T-cell (primary cell): ENCODE results near the gene NOS1. TPM values are rescaled to one million over a fixed set of nuclear protein-coding genes. Genes with fewer than 3 reads are reported as not detected.

Source experiments
- ATAC-seq, 4 experiments: fragments of 200-7000 bp in 3 of 4; fragments of 150-1000 bp in 1 of 4; cut with Tn5 transposase; replicated peaks in 1 of 4; 1 replicate in 3 of 4; 2 replicates in 1 of 4; pipeline ENCODE4 v1.10.0; 2021; ENCODE audit warnings: moderate library complexity in 3 of 4, mild to moderate bottlenecking in 2 of 4, moderate number of reproducible peaks in 1 of 4
- CTCF ChIA-PET, 2 donors: fragments of 300-600 bp; sonication (Branson Sonifier 250); formaldehyde crosslinking; loops; one replicate each; lab custom pipeline; 2022; ENCODE audit warnings: antibody characterized with exemption in 2 of 2; lab: Charles Lee
- POLR2A ChIA-PET, 2 donors: fragments of 300-600 bp; sonication (Branson Sonifier 250); formaldehyde crosslinking; loops; one replicate each; lab custom pipeline; 2022; ENCODE audit warnings: antibody characterized with exemption in 2 of 2; lab: Charles Lee
- DNase-seq, 35 experiments: peaks; one replicate each; pipeline versions ENCODE4 v3.0.0 to v3.0.0-alpha.2; 2013 to 2023
- H3K27ac ChIP-seq: one replicate; pipeline ENCODE4 v1.5.1; 2013; ENCODE audit warnings: low read length
- H3K27me3 ChIP-seq, 2 experiments: replicated peaks in 1 of 2; 1 replicate in 1 of 2; 2 replicates in 1 of 2; pipeline versions ENCODE4 v1.6.1 to v1.7.0; 2013; ENCODE audit warnings: low read length in 1 of 2, mixed read lengths in 1 of 2; ENCODE audit not compliant: control insufficient read depth in 2 of 2, insufficient read depth in 2 of 2; ENCODE audit errors: extremely low read depth in 1 of 2
- H3K36me3 ChIP-seq, 2 donors: 1 replicate in 1 of 2; 2 replicates in 1 of 2; pipeline versions ENCODE4 v1.6.1 to v1.7.0; 2013; ENCODE audit warnings: low read length in 1 of 2; ENCODE audit not compliant: control insufficient read depth in 2 of 2, insufficient read depth in 1 of 2; ENCODE audit errors: extremely low read depth in 1 of 2
- H3K4me1 ChIP-seq, 2 experiments: 1 replicate in 1 of 2; 2 replicates in 1 of 2; pipeline versions ENCODE4 v1.6.1 to v1.7.0; 2013; ENCODE audit warnings: low read length in 2 of 2, mixed read lengths in 1 of 2; ENCODE audit not compliant: insufficient read depth in 2 of 2, control insufficient read depth in 1 of 2; ENCODE audit errors: extremely low read depth in 1 of 2
- H3K4me3 ChIP-seq, 2 donors: 1 replicate in 1 of 2; 2 replicates in 1 of 2; pipeline versions ENCODE4 v1.5.1 to v1.7.0; 2013; ENCODE audit warnings: mild to moderate bottlenecking in 2 of 2, low read length in 1 of 2, moderate library complexity in 1 of 2; ENCODE audit not compliant: control insufficient read depth in 1 of 2; ENCODE audit errors: extremely low read depth in 1 of 2
- H3K9me3 ChIP-seq: 2 replicates; pipeline ENCODE4 v1.7.0; 2013
- H3K27ac Mint-ChIP-seq, 2 donors: one replicate each; pipeline ENCODE4 v1.8.0; 2020 to 2021; ENCODE audit warnings: mild to moderate bottlenecking in 2 of 2, mixed read lengths in 2 of 2
- H3K27me3 Mint-ChIP-seq, 2 donors: one replicate each; pipeline ENCODE4 v1.8.0; 2021 to 2022; ENCODE audit warnings: mixed read lengths in 2 of 2
- H3K36me3 Mint-ChIP-seq: one replicate; pipeline ENCODE4 v1.8.0; 2021; ENCODE audit warnings: mixed read lengths
- H3K4me1 Mint-ChIP-seq, 3 donors: one replicate each; pipeline ENCODE4 v1.8.0; 2020 to 2022; ENCODE audit warnings: mixed read lengths in 3 of 3, mild to moderate bottlenecking in 1 of 3
- H3K4me3 Mint-ChIP-seq, 3 donors: one replicate each; pipeline ENCODE4 v1.8.0; 2020 to 2022; ENCODE audit warnings: mild to moderate bottlenecking in 3 of 3, mixed read lengths in 3 of 3, moderate library complexity in 3 of 3
- H3K9me3 Mint-ChIP-seq, 3 donors: one replicate each; pipeline ENCODE4 v1.8.0; 2020 to 2022; ENCODE audit warnings: mixed read lengths in 3 of 3
- WGBS: methylation state at CpG from one replicate; pipeline ENCODE4 v1.1.5; 2013; ENCODE audit warnings: missing lambda C conversion rate; ENCODE audit not compliant: insufficient coverage; 5-methylcytosine and 5-hydroxymethylcytosine counted together
- total RNA-seq, 35 experiments: library from RNA in 6 of 35; stranded (reverse) in 6 of 35; fragments of 120-200 nt in 1 of 35; gene quantifications; one replicate each; pipeline versions ENCODE4 v1.2.1 to v1.2.4 and lab custom pipeline; 2013 to 2026

NOS1 gene
- total RNA-seq, 5 donors from 2014 or later (not counting 1 experiment from before 2014, with no cell fraction given), result 0.03 TPM; not detected in 4

GRCh38 chr12:117212563-117213190 lies 148.7 kb downstream of the NOS1 start:
- POLR2A ChIA-PET, result no interaction called here
- Histone ChIP-seq H3K27ac (no peak overlapping the region), H3K4me3 (no peak overlapping the region), H3K9me3 (no peaks in the 10 kb centered on the region), H3K4me1 (no peaks in the 10 kb centered on the region), H3K27me3 (peaks cover 0 to 36% of the 10 kb centered on the region in 2 experiments), H3K36me3 (no peaks in the 10 kb centered on the region)
- H3K4me1 Mint-ChIP-seq, result no peaks in the 10 kb centered on the region
- no peaks in the 10 kb centered on the region for H3K36me3 Mint-ChIP-seq
- 0% methylated on average over 2 of the region's 7 CpGs for WGBS
- H3K4me3 Mint-ChIP-seq, result no peak overlapping the region
- peaks cover 13 to 25% of the 10 kb centered on the region in 2 donors for H3K27me3 Mint-ChIP-seq
- CTCF ChIA-PET, result interaction anchor here (0.9 to 2.3 kb wide), 5 partner anchors 9 to 625 kb away, joined by 3 to 8 read pairs (median 4); no protein-coding TSS in a partner anchor
- DNase-seq, result peak in 33 of 35 experiments; percentile 10 to 78 (median 48)
- no peak overlapping the region for H3K27ac Mint-ChIP-seq
- ATAC-seq, result peak; percentile 45 to 64 (median 52)
- no peaks in the 10 kb centered on the region for H3K9me3 Mint-ChIP-seq

- Histone ChIP-seq H3K27ac (no peak overlapping the region), H3K27me3 (peaks cover 0 to 43% of the 10 kb centered on the region in 2 experiments), H3K36me3 (no peaks in the 10 kb centered on the region), H3K4me1 (no peaks in the 10 kb centered on the region), H3K4me3 (no peak overlapping the region), H3K9me3 (no peaks in the 10 kb centered on the region)
- Mint-ChIP-seq H3K36me3 (no peaks in the 10 kb centered on the region), H3K9me3 (no peaks in the 10 kb centered on the region), H3K27me3 (peaks cover 21 to 30% of the 10 kb centered on the region in 2 donors), H3K4me3 (no peak overlapping the region), H3K4me1 (no peaks in the 10 kb centered on the region), H3K27ac (no peak overlapping the region)
- WGBS, result 88% methylated on average over 6 of the region's 6 CpGs
- POLR2A ChIA-PET, result no interaction called here
- CTCF ChIA-PET, result interaction anchor here in 1 of 2 donors (0.9 kb wide), 1 partner anchor 9 kb away, joined by 3 read pairs; no protein-coding TSS in a partner anchor
- DNase-seq (no peak), ATAC-seq (no peak)
Observed at GRCh38 chr12:117210266-117210918, 151.0 kb downstream of the NOS1 start.

- H3K27me3 Mint-ChIP-seq, result peaks cover 26 to 30% of the 10 kb centered on the region in 2 donors
- no peaks in the 10 kb centered on the region for H3K4me1 Mint-ChIP-seq
- ChIA-PET POLR2A (interaction anchor here in 1 of 2 donors (0.6 kb wide), 1 partner anchor 11 kb away, joined by 4 read pairs; no protein-coding TSS in a partner anchor), CTCF (interaction anchor here in 1 of 2 donors (0.7 kb wide), 1 partner anchor 568 kb away, joined by 6 read pairs; no protein-coding TSS in a partner anchor)
- H3K36me3 Mint-ChIP-seq, result no peaks in the 10 kb centered on the region
- no peaks in the 10 kb centered on the region for H3K4me1 ChIP-seq
- no peaks in the 10 kb centered on the region for H3K9me3 Mint-ChIP-seq
- H3K27me3 ChIP-seq, result peaks cover 0 to 37% of the 10 kb centered on the region in 2 experiments
- H3K9me3 ChIP-seq, result no peaks in the 10 kb centered on the region
- H3K27ac ChIP-seq, result no peak overlapping the region
- ATAC-seq, result no peak
- H3K36me3 ChIP-seq, result no peaks in the 10 kb centered on the region
- 56% methylated on average over 3 of the region's 3 CpGs for WGBS
- DNase-seq, result no peak
- no peak overlapping the region for H3K4me3 ChIP-seq
- H3K27ac Mint-ChIP-seq, result no peak overlapping the region
- H3K4me3 Mint-ChIP-seq, result no peak overlapping the region
Observed at GRCh38 chr12:117209626-117210025, 151.8 kb downstream of the NOS1 start.

GRCh38 chr12:117208811-117209455 lies 152.5 kb downstream of the NOS1 start:
- POLR2A ChIA-PET, result no interaction called here
- no peaks in the 10 kb centered on the region for H3K9me3 Mint-ChIP-seq

GRCh38 chr12:117208206-117208605 lies 153.2 kb downstream of the NOS1 start:
- H3K27ac Mint-ChIP-seq, result no peak overlapping the region
- H3K36me3 Mint-ChIP-seq, result no peaks in the 10 kb centered on the region
- H3K4me3 ChIP-seq, result no peak overlapping the region
- H3K9me3 Mint-ChIP-seq, result no peaks in the 10 kb centered on the region
- ChIA-PET CTCF (interaction anchor here in 1 of 2 donors (0.6 kb wide), 1 partner anchor 445 kb away, joined by 3 read pairs; no protein-coding TSS in a partner anchor), POLR2A (no interaction called here)
- ATAC-seq (no peak), DNase-seq (no peak)
- H3K4me1 ChIP-seq, result no peaks in the 10 kb centered on the region
- 86% methylated on average over 12 of the region's 16 CpGs for WGBS
- H3K4me3 Mint-ChIP-seq, result no peak overlapping the region
- H3K9me3 ChIP-seq, result no peaks in the 10 kb centered on the region
- H3K4me1 Mint-ChIP-seq, result no peaks in the 10 kb centered on the region
- H3K27ac ChIP-seq, result no peak overlapping the region
- H3K36me3 ChIP-seq, result no peaks in the 10 kb centered on the region
- H3K27me3 Mint-ChIP-seq, result peaks cover 26 to 30% of the 10 kb centered on the region in 2 donors
- H3K27me3 ChIP-seq, result peaks cover 0 to 37% of the 10 kb centered on the region in 2 experiments

More at GRCh38 chr12:117208811-117209455, 152.5 kb downstream of the NOS1 start:
- WGBS, result 77% methylated on average over 6 of the region's 13 CpGs
- ATAC-seq, result no peak
- Histone ChIP-seq H3K36me3 (no peaks in the 10 kb centered on the region), H3K4me3 (no peak overlapping the region), H3K9me3 (no peaks in the 10 kb centered on the region), H3K27ac (no peak overlapping the region), H3K4me1 (no peaks in the 10 kb centered on the region), H3K27me3 (peaks cover 0 to 37% of the 10 kb centered on the region in 2 experiments)
- DNase-seq, result no peak
- Mint-ChIP-seq H3K4me3 (no peak overlapping the region), H3K36me3 (no peaks in the 10 kb centered on the region), H3K27me3 (peaks cover 26 to 30% of the 10 kb centered on the region in 2 donors), H3K27ac (no peak overlapping the region), H3K4me1 (no peaks in the 10 kb centered on the region)
- CTCF ChIA-PET, result interaction anchor here in 1 of 2 donors (0.6 kb wide), 1 partner anchor 122 kb away, joined by 7 read pairs; no protein-coding TSS in a partner anchor

GRCh38 chr12:117207675-117208074 lies 153.8 kb downstream of the NOS1 start:
- H3K27ac ChIP-seq, result no peak overlapping the region
- peaks cover 26 to 29% of the 10 kb centered on the region in 2 donors for H3K27me3 Mint-ChIP-seq
- H3K27me3 ChIP-seq, result peaks cover 0 to 37% of the 10 kb centered on the region in 2 experiments
- 68% methylated on average over 2 of the region's 2 CpGs for WGBS
- no peak overlapping the region for H3K27ac Mint-ChIP-seq
- ChIA-PET POLR2A (interaction anchor here in 1 of 2 donors (0.6 kb wide), 1 partner anchor 84 kb away, joined by 13 read pairs; no protein-coding TSS in a partner anchor), CTCF (interaction anchor here in 1 of 2 donors (0.6 kb wide), 1 partner anchor 444 kb away, joined by 3 read pairs; no protein-coding TSS in a partner anchor)
- H3K4me3 Mint-ChIP-seq, result no peak overlapping the region
- no peaks in the 10 kb centered on the region for H3K4me1 Mint-ChIP-seq
- H3K4me3 ChIP-seq, result no peak overlapping the region
- no peaks in the 10 kb centered on the region for H3K9me3 Mint-ChIP-seq
- H3K36me3 Mint-ChIP-seq, result no peaks in the 10 kb centered on the region
- H3K9me3 ChIP-seq, result no peaks in the 10 kb centered on the region
- no peak for ATAC-seq
- H3K36me3 ChIP-seq, result no peaks in the 10 kb centered on the region
- H3K4me1 ChIP-seq, result no peaks in the 10 kb centered on the region
- no peak for DNase-seq
